Ureter (tissue), 1 donor: ENCODE measurements around the gene RTL10. TPM values are rescaled to one million over a fixed set of nuclear protein-coding genes. Genes with fewer than 3 reads are reported as not detected.
"Not testable (repeated sequence)": the region's sequence is repeated elsewhere in the genome, so short reads cannot be mapped to it uniquely, and the experiment has no call there.

ENCODE experiments used
- DNase-seq: peaks from one replicate; pipeline ENCODE4 v3.0.0-alpha.2; 2020; ENCODE audit warnings: low spot score
- total RNA-seq: library from RNA; stranded (reverse); gene quantifications from one replicate; pipeline ENCODE4 v1.2.4, GENCODE V29; 2023
- donor health status: DM: yes; HTN: yes; CAD: no.

Gene RTL10
- total RNA-seq, 1 donor from 2014 or later: 28.6 TPM

GRCh38 chr22:19889951-19890350 is 35.3 kb upstream of the RTL10 start:
- no peak for DNase-seq

- DNase-seq: no peak
Measured at GRCh38 chr22:19888131-19888746, 33.6 kb upstream of the RTL10 start.

- no peak for DNase-seq
Measured at GRCh38 chr22:19887256-19887985, 32.7 kb upstream of the RTL10 start.

- no peak for DNase-seq
Measured at GRCh38 chr22:19886605-19887255, 32.1 kb upstream of the RTL10 start.

GRCh38 chr22:19885841-19886592 is 31.3 kb upstream of the RTL10 start:
- no peak for DNase-seq

GRCh38 chr22:19884954-19885751 is 30.5 kb upstream of the RTL10 start:
- no peak for DNase-seq

- DNase-seq: no peak
Measured at GRCh38 chr22:19884161-19884953, 29.7 kb upstream of the RTL10 start.

- DNase-seq: not testable (repeated sequence)
Measured at GRCh38 chr22:19883446-19883845, 28.8 kb upstream of the RTL10 start.

GRCh38 chr22:19882446-19883381 is 28.0 kb upstream of the RTL10 start:
- DNase-seq: no peak

- no peak for DNase-seq
Measured at GRCh38 chr22:19880786-19881569, 26.3 kb upstream of the RTL10 start.

- no peak for DNase-seq
Measured at GRCh38 chr22:19879992-19880785, 25.5 kb upstream of the RTL10 start.

GRCh38 chr22:19879643-19879991 is 24.9 kb upstream of the RTL10 start:
- no peak for DNase-seq

- no peak for DNase-seq
Measured at GRCh38 chr22:19879246-19879570, 24.5 kb upstream of the RTL10 start.

- no peak for DNase-seq
Measured at GRCh38 chr22:19878461-19879245, 24.0 kb upstream of the RTL10 start.

- DNase-seq: peak; percentile 41
Measured at GRCh38 chr22:19877626-19878339, 23.1 kb upstream of the RTL10 start.

- peak; percentile 38 for DNase-seq
Measured at GRCh38 chr22:19876941-19877625, 22.4 kb upstream of the RTL10 start.
